HG03571 (cell line): ENCODE data around the gene SLC35F5.
"Not testable (repeated sequence)": the region's sequence is repeated elsewhere in the genome, so short reads cannot be mapped to it uniquely, and the experiment has no call there.

Experiments used
- ATAC-seq: cut with Tn5 transposase; IDR thresholded peaks from one replicate; pipeline ENCODE4 v1.9.1; 2021; ENCODE audit not compliant: unreplicated experiment

Gene SLC35F5

GRCh38 chr2:113757138-113757657 lies 756 bp upstream of the SLC35F5 start:
- ATAC-seq = no peak

DNA sequence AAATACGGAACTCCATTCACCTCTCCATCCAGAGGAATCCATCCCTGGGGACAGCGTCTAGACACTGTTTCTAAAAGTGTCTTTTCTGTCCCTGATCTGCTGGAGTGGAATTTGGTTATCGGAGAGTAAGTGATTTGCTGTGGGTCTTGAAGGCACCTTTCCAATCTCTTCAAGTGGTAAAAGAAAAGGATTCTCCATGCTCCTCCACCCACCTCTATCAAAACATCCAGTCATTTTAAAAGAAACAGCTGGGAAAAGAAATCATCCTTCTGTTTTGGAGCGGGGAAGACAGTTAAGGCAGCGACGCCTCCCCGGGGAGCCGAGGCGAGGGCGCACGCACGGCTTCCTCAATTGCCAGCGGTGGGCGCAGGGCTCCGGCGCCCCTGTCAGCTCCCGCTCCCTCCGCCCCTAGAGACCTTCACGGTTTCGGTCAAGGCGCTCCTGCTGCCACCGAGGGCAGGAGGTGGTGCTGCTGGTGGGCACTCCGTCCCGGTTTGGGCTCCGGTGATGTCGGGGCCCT lies 547 bp downstream of the SLC35F5 start:
- ATAC-seq = peak; percentile 39

DNA sequence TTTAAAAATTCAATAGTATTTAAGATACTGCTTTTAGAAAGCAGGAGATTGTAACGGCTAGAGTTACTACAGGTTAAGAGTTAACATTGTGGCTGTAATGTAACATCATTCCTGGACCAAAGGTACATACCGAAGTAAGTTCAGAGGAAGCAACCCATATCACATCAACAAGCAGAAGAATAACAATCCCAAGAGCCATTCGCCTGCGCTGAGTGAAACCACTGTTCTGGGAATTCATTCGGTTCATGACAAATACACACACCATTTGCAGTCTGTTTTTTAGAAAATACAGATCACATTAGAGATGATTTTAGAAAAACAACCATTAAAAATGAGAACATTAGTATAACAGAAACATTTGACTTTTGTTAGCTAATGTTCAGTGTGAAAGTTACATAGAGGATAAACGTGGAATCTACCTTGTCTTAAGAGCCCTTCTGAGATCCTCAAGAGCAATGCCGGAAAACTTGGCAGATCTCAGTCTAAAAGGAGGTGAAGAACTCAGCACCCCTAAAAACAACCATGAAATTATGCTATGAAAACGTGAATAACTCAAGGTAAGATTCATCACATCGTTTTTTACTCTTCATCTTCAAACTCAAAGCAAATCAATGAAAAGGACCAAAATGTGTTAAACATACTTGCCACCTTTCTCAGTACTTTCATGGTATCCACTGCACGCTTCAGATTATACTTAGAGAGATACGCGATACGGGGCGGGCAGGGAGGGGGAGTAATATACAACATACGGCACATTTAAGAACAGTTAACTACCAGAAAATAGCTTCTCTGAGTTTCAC lies 1.2 kb downstream of the SLC35F5 start:
- no peak for ATAC-seq

- no peak for ATAC-seq
Measured at GRCh38 chr2:113754160-113754559, 2.3 kb downstream of the SLC35F5 start.

DNA sequence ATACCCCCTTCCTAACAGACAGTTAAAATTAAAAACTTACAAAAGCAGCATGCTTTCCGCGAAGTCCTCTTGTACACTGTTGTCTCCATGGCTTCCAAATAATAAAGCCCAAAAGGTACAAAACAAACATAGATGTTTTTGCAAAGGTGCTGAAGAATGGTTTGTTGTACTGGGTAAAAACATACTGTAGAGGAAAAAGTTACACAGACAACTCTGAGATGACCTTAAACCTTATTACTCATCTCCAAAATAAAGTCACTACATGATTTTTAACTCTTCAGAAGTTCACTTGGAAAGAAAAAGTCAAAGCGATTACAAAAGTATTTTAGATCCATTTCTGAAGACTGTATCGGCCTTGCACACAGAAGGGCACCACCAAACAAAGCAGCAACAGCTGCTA lies 6.1 kb downstream of the SLC35F5 start:
- no peak for ATAC-seq

DNA sequence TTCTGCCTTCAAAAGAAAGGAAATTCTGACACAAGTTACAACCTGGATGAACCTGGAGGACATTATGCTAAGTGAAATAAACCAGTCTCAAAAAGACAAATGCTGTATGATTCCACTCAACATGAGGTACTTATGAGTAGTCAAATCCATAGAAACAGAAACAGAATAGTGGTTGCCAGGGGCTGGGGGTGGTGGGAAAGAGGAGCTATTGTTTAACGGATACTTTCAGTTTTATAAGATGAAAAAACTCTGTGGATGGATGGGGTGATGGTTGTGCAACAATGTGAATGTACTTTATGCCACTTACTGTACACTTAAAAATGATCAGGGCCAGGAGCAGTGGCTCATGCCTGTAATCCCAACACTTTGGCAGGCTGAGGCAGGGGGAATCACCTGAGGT lies 15.4 kb downstream of the SLC35F5 start:
- ATAC-seq = no peak

DNA sequence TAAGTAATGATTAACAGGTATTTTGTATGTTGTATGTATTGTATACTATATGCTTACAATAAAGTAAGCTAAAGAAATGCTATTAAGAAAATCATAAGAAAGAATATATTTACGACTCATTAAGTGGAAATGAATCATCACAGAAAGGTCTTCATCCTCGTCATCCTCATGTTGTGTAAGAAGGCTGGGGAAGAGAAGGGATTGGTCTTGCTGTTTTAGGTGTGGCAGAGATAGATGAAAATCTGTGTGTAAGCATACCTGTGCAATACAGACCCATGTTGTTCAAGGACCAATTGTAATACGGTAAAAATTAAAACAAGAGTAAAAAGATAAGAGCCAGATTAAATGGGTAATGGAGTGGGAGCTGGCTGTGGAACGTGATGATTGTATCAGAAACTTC lies 16.6 kb downstream of the SLC35F5 start:
- ATAC-seq = no peak

- no peak for ATAC-seq
Measured at GRCh38 chr2:113734185-113734584, 22.3 kb downstream of the SLC35F5 start.

GRCh38 chr2:113724010-113724409 lies 32.4 kb downstream of the SLC35F5 start:
- ATAC-seq = no peak

DNA sequence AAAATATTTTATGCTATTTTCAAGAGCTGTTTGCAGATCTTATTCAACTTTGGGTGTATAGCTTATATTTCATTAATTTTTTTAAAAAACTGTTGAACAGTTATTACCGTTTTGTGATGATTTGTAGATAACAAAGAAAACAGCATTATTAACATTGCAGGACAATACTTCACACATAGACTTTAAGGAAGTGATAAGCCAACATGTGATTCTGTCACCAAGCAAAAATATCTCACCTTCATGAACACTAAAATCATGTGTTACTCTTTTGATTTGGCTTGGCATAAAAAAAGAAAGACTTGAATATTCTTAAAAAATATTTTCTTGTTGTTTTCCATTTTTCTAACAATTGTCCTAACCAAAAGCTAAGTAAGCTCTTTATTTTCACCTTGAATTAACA lies 33.0 kb downstream of the SLC35F5 start:
- ATAC-seq = no peak

DNA sequence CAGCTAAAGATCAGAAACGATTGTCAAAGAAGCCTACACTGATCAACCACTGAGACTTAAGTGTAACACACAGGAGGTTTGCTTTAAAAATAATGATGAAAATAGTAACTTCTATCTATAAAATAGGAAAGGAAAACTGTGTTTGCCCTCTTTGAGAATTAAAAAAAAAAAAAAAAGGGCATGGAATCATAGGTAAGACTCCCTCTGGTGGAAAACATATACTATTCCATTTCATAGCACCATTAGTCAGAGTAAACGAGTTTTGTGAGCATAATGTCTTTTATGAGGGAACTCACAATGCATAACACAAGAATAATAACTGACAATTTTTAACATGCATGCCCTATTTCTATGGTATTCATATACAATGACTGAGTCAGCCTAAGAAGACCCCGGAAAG lies 36.3 kb downstream of the SLC35F5 start:
- no peak for ATAC-seq

- no peak for ATAC-seq
Measured at GRCh38 chr2:113716291-113716690, 40.2 kb downstream of the SLC35F5 start.

DNA sequence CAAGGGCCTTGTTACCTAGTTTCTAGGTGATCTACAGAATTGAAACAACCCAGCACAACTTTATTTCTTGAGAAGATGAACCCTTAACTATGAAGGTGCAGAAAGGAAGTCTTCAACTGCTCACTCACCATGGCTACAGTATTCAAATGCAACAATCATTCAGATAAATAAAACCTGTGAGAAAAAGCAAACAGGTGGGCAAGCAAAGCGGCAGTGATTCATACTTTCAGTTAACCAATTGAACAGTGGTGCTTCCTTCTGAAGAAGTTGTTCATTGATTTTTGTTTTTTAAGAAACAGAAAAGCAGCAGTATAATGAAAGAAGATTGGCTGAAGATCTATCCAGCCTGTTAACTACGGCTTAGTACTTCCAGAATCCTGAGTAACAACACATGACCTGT lies 43.5 kb downstream of the SLC35F5 start:
- no peak for ATAC-seq

GRCh38 chr2:113711851-113712250 lies 44.6 kb downstream of the SLC35F5 start:
- ATAC-seq = no peak

DNA sequence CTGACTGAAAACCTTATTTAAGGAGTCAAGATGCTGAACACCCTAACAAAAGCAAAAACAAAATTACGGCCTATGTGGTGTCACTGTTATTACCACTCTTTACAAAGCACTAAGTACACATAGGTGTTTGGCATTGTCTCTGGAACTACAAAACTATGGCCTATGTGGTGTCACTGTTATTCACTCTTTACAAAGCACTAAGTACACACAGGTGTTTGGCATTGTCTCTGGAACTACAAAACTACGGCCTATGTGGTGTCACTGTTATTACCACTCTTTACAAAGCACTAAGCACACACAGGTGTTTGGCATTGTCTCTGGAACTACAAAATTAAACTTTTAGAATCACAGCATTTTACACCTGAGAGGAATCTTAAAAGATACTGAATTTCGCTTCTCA lies 47.4 kb downstream of the SLC35F5 start:
- ATAC-seq = no peak

DNA sequence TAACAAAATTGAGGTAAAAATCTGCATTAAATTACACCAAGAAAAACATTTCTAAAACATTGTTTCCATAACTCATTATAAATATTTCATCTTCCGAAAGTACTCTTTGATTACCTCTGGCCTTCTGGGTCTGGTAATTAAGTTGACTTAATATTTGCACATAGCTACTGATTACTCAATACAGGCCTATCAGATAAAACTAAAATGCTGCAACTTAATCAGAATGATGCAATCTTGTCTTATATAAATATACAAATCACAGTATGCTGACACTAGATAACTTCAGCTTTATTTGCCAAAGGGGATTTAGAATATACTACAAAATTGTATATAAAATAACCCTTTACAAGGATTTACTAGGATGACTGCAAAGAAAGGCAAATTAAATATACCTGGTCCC lies 49.3 kb downstream of the SLC35F5 start:
- ATAC-seq = no peak

DNA sequence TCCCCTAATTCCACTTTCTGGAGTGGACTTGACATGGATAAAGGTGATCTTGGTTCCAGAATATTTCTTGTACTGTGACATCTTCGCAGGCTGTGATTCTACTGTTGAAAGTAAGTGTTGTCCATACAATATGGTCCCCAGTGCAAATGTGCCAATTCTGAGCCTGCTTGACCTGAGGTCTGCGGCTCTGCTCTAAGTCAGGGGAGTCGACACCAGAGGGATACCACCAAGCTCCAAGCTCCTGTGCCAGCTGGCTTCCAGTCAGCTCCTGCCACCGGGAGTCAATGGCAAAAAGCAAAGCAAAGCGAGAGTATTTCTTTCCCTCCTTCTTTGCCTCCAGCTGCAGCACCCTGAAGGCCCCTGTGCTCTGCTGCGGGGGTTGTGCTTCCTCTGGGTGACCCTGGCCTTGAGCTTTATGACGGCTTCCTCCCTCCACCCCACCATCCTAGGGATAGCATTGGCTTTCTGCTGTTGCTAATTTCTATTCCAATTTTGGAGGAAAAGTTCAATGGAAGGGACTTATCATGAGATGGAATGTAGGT lies 50.4 kb downstream of the SLC35F5 start:
- no peak for ATAC-seq

DNA sequence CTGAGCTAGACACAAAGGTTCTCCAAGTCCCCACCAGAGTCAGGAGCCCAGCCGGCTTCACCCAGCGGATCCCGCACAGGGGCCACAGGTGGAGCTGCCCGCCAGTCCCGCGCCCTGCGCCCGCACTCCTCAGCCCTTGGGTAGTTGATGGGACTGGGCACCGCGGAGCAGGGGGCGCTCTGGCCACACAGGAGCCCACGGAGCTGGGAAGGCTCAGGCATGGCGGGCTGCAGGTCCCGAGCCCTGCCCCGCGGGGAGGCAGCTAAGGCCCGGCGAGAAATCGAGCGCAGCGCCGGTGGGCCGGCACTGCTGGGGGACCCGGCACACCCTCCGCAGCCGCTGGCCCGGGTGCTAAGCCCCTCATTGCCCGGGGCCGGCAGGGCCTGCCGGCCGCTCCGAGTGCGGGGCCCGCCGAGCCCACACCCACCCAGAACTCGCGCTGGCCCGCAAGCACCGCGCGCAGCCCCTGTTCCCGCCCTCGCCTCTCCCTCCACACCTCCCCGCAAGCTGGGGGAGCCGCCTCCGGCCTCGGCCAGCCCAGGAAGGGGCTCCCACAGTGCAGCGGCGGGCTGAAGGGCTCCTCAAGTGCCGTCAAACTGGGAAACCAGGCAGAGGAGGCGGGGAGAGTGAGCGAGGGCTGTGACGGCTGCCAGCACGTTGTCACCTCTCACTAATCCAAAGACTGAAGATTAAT lies 52.0 kb downstream of the SLC35F5 start:
- not testable (repeated sequence) for ATAC-seq

- ATAC-seq = no peak
Measured at GRCh38 chr2:113703386-113704299, 52.8 kb downstream of the SLC35F5 start.

- ATAC-seq = peak; percentile 66
Measured at GRCh38 chr2:113700186-113700841, 56.1 kb downstream of the SLC35F5 start.
